GM04504 (cell line): Measurements from ENCODE around the gene STRADA.

Source experiments
- DNase-seq: peaks from one replicate; pipeline ENCODE4 v3.0.0-alpha.2; 2012; ENCODE audit warnings: low read depth

Gene STRADA

DNA sequence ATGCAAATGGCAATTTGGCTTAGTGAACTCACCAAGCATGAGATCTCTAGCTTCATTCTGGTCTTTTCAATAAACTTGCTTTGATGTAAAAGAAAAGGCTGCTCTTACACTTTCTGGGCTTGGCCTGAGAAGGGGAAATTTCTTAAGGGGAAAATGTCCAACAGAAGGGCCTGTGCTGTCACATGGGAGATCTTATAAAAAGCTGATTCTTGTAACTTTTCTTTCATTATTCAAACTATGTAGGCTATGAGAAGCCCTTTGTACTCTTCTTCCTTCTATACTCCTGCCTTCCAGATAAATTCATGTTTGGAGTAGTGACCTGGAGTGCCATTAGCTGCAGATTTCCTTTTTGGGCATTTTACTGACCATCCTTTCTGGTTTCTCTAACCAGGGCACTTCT is 58.6 kb downstream of the STRADA start:
- no peak for DNase-seq

DNA sequence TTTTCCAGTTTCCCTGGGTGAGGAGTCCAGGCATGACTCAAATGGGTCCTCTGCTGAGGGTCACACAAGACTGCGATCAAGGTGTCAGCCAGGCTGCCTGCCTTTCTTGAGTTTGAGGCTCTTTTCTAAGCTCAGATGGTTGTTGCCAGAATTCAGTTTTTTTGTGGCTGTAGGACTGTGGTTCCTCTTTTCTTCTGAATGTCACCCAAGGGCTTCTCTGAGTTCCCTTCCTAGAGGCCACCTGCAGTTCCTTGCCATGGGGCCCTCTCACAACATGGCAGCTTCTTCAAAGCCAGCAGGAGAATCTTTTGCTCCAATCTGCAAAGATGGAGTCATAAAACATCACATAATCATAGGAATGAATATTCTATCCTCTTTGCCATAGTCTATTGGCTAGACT is 59.2 kb downstream of the STRADA start:
- DNase-seq = no peak

GRCh38 chr17:63681530-63681929 is 60.1 kb downstream of the STRADA start:
- no peak for DNase-seq

DNA sequence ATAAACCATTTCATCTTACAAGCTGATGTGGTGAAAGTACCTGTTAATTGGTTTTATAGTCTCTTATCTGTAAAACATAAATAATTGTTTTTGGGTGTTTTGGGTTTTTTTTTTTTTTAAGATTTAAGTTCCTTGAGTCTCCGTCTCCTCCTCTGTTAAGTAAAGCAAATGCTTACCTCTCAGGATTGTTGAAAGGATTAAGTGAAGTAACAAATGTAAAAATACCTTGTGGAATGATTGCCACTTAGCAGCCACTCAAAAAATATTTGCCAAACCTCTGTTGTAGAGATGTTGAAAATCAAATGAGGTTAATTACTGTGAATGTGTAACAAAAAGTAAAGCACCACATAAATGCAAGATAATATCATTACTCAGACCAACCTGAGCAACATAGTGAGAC is 60.9 kb downstream of the STRADA start:
- no peak for DNase-seq

GRCh38 chr17:63679214-63679613 is 62.4 kb downstream of the STRADA start:
- DNase-seq = no peak

DNA sequence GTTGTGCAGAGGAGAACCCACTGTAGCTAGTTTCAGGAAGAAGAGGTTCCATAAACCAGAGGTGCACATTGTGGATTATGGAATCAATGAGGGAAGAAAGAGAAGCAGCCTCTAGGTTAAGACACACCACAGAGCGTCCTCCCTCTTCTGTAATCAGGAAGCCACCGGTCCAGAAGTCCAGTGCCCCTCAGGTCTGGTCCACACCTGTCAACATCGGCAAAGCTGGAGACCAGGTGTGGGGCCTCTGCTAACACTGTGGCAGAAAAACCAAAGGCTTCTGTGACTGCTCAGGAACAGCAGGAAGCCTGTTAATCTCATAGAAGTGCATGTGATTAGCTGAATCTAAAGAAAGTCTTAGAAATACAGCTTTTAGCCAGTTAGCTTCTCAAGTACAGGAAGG is 65.0 kb downstream of the STRADA start:
- no peak for DNase-seq

- peak; percentile 51 for DNase-seq
These were observed 65.7 kb downstream of the STRADA start for GRCh38 chr17:63675607-63676546.

DNA sequence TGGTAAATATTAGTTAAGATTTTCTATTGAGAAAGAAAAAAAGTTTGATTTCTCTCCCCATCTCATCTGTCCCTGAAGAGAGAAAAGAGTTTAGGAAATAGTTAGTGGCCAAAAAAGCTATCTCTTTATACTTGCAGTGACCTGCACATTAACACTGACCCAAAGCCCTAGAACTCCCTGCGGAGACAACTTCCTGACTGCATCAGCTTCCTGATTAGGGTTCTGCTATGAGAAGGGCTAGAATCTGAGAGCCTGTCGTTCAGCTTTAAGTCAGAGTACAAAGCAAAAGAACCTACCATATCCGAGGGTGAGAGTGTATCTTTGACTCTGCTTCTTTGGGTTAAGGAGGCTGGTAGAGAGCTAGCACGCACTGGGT is 66.4 kb downstream of the STRADA start:
- DNase-seq = no peak

GRCh38 chr17:63672856-63673255 is 68.7 kb downstream of the STRADA start:
- no peak for DNase-seq

GRCh38 chr17:63665527-63666214 is 75.9 kb downstream of the STRADA start:
- no peak for DNase-seq

- no peak for DNase-seq
These were observed 81.7 kb downstream of the STRADA start for GRCh38 chr17:63659850-63660249.

DNA sequence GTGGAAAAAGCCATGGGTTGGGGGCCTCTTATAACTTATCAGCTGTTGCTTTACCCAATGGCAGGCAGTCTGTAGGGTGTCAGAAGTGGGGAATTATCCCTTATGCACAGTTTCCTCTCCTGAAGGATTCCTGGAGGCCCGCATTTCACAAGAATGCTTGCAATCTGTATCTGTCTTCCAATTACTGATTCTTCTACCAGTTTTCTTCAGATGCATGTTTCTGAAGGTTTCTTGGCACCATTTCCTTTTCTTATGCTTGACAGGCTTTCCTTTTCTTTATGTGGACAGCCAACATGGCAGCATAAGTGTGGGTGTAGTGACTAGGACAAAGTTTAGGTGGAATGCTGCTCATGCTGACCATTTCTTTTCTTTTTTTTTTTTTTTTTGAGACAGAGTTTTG is 83.2 kb downstream of the STRADA start:
- no peak for DNase-seq

- DNase-seq = no peak
These were observed 83.8 kb downstream of the STRADA start for GRCh38 chr17:63657786-63658185.

DNA sequence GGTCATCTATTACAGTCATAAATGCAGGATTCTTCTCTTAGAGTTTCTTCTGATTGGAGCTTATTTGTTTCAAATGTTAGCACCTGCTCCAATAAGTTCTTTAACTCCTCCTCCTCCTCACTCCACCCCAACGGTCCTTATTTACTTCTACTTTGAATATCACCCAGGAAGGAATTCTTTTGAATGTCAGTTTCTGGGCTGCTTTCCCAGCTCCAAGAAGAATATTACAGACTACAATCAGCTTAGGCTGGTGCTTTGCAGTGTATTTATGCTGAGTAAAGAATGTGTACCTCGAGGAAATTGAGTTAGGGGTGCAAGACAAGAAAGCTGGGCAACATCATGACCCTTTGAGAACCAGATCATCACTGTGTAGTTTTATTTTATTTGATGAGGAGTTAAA is 88.5 kb downstream of the STRADA start:
- DNase-seq = no peak
